GM21786 (cell line): ENCODE measurements around the gene MBP.
"Not testable (repeated sequence)": the region's sequence is repeated elsewhere in the genome, so short reads cannot be mapped to it uniquely, and the experiment has no call there.

Experiments
- ATAC-seq: cut with Tn5 transposase; IDR thresholded peaks from one replicate; pipeline ENCODE4 v1.9.1; 2021; ENCODE audit not compliant: unreplicated experiment

The MBP gene

GRCh38 chr18:76958692-76959341 lies 173.8 kb downstream of the MBP start:
- no peak for ATAC-seq

- no peak for ATAC-seq
These were observed 174.9 kb downstream of the MBP start for GRCh38 chr18:76957384-76958355.

GRCh38 chr18:76956648-76957047 lies 175.9 kb downstream of the MBP start:
- no peak for ATAC-seq

- ATAC-seq = no peak
These were observed 176.9 kb downstream of the MBP start for GRCh38 chr18:76955524-76956170.

- no peak for ATAC-seq
These were observed 178.9 kb downstream of the MBP start for GRCh38 chr18:76953583-76954233.

- ATAC-seq = no peak
These were observed 179.4 kb downstream of the MBP start for GRCh38 chr18:76953156-76953555.

- no peak for ATAC-seq
These were observed 179.8 kb downstream of the MBP start for GRCh38 chr18:76952747-76953146.

GRCh38 chr18:76951456-76952247 lies 180.9 kb downstream of the MBP start:
- no peak for ATAC-seq

GRCh38 chr18:76948345-76948744 lies 184.2 kb downstream of the MBP start:
- ATAC-seq = no peak

GRCh38 chr18:76944346-76944745 lies 188.2 kb downstream of the MBP start:
- not testable (repeated sequence) for ATAC-seq

- ATAC-seq = no peak
These were observed 188.8 kb downstream of the MBP start for GRCh38 chr18:76943542-76944339.

GRCh38 chr18:76941284-76941683 lies 191.3 kb downstream of the MBP start:
- no peak for ATAC-seq

- ATAC-seq = no peak
These were observed 194.0 kb downstream of the MBP start for GRCh38 chr18:76938619-76939018.

- no peak for ATAC-seq
These were observed 195.0 kb downstream of the MBP start for GRCh38 chr18:76937597-76937996.

- no peak for ATAC-seq
These were observed 195.7 kb downstream of the MBP start for GRCh38 chr18:76936877-76937276.

GRCh38 chr18:76935722-76936337 lies 196.8 kb downstream of the MBP start:
- no peak for ATAC-seq

- ATAC-seq = no peak
These were observed 200.4 kb downstream of the MBP start for GRCh38 chr18:76932026-76932819.

GRCh38 chr18:76931171-76931570 lies 201.4 kb downstream of the MBP start:
- no peak for ATAC-seq
